ENCODE data around the gene TMEM184C. TPM values are rescaled to one million over a fixed set of nuclear protein-coding genes. Genes with fewer than 3 reads are reported as not detected.

TMEM184C gene
- polyA plus RNA-seq (ENCODE audit: insufficient read depth in 1 of 5, insufficient read length in 5 of 5, low replicate concordance in 1 of 5), result 10 to 100 TPM; 28.5 to 46.4 (median 40.2) TPM
- long read RNA-seq, donor 1, full-length matches to known transcripts, result 12 of 47 reads
- long read RNA-seq, donor 1, partial matches to known transcripts, result 35 of 47 reads
- long read RNA-seq, donor 1, other reads (novel, unspliced or antisense), result 0 of 47 reads
- long read RNA-seq, donor 2, full-length matches to known transcripts, result 5 of 31 reads
- long read RNA-seq, donor 2, partial matches to known transcripts, result 26 of 31 reads
- long read RNA-seq, donor 2, other reads (novel, unspliced or antisense), result 0 of 31 reads
- long read RNA-seq, donor 3, full-length matches to known transcripts, result 8 of 56 reads
- long read RNA-seq, donor 3, partial matches to known transcripts, result 48 of 56 reads
- long read RNA-seq, donor 3, other reads (novel, unspliced or antisense), result 0 of 56 reads
- long read RNA-seq, donor 4, full-length matches to known transcripts, result 2 of 2 reads
- long read RNA-seq, donor 4, partial matches to known transcripts, result 0 of 2 reads
- long read RNA-seq, donor 4, other reads (novel, unspliced or antisense), result 0 of 2 reads
- long read RNA-seq, donor 5, full-length matches to known transcripts, result 10 of 10 reads
- long read RNA-seq, donor 5, partial matches to known transcripts, result 0 of 10 reads
- long read RNA-seq, donor 5, other reads (novel, unspliced or antisense), result 0 of 10 reads
- long read RNA-seq, donor 6, full-length matches to known transcripts, result 16 of 57 reads
- long read RNA-seq, donor 6, partial matches to known transcripts, result 33 of 57 reads
- long read RNA-seq, donor 6, other reads (novel, unspliced or antisense), result 8 of 57 reads
- long read RNA-seq, donor 7, full-length matches to known transcripts, result 9 of 9 reads
- long read RNA-seq, donor 7, partial matches to known transcripts, result 0 of 9 reads
- long read RNA-seq, donor 7, other reads (novel, unspliced or antisense), result 0 of 9 reads
- long read RNA-seq, donor 8, full-length matches to known transcripts, result 3 of 12 reads
- long read RNA-seq, donor 8, partial matches to known transcripts, result 9 of 12 reads
- long read RNA-seq, donor 8, other reads (novel, unspliced or antisense), result 0 of 12 reads

GRCh38 chr4:147617173-147617840 is at the start of gene TMEM184C:
TMEM184C (plus strand) TSS chr4:147617397; CDS start chr4:147617957, 560 bp downstream.
- DNase-seq, result peak; percentile 89 to 91

DNA sequence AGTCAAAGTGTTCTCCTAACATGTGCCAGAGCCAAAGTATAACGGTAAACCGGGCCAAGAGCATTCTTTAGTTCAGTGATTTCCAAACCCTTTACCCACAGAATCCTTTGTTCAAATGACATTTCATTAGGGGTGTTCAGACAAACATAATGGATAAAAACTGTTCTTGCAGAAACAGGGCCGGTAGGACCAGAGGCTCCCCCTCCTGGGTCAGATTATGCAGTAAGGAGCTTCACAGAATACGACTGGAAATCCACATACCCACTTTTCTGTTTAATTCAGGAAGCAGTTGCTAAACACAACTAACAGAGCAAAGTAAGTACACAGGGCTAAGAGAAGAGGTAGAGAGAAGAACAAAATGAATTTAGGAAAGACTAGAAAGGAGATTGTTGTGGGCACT is 46.6 kb upstream of the TMEM184C start:
- peak in 1 of 2 donors; percentile 22 for DNase-seq

GRCh38 chr4:147571036-147571770 is 46.0 kb upstream of the TMEM184C start:
- no peak for DNase-seq

- DNase-seq, result no peak
Measured at GRCh38 chr4:147576084-147576483, 41.1 kb upstream of the TMEM184C start.

- no peak for DNase-seq
Measured at GRCh38 chr4:147578051-147578476, 39.1 kb upstream of the TMEM184C start.

- no peak for DNase-seq
Measured at GRCh38 chr4:147578593-147578992, 38.6 kb upstream of the TMEM184C start.

DNA sequence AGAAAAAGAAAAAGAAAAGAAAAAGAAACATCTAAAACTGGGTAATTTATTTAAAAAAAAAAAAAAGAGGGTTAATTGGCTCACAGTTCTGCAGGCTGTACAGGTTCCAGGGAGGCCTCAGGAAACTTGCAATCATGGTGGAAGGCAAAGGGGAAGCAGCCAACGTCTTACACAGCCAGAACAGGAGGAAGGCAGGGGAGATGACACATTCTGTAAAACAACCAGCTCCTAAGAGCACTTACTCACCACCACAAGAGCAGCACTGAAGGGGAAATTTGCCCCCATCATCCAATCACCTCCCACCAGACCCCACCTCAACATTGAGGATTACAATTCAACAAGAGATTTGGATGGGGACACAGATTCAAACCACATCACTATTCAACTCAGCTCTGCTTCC is 36.8 kb upstream of the TMEM184C start:
- DNase-seq, result no peak

- DNase-seq, result no peak
Measured at GRCh38 chr4:147581606-147582350, 35.4 kb upstream of the TMEM184C start.

DNA sequence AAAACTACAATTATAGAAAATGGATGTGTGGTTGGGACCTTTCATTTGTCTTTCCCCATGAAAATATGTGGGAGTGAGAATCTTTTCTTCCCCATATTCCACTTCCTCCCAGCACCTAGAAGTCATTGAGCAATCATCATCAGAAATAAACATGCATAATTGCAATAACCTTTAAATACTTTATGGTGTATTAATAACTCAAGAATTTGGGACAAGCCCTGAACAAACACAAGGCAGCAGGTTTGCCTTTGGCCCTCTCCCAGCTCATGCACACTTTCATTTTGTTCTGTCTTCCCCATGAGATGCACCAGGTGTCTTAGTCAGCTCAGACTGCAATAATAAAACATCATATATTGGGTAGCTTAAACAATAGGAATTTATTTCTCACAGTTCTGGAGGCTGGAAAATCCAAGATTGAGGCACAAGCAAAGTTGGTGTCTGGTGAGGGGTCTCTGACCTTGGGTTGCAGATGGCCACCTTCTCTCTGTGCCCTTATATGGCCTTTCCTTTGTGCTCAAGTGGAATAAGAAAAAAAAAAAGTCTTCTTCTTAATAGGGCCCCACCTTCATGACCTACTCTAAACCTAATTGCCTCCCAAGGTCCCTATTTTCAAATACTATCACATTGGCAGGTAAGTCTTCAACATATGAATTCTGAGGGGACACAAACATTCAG is 34.7 kb upstream of the TMEM184C start:
- DNase-seq, result no peak

- no peak for DNase-seq
Measured at GRCh38 chr4:147583876-147584275, 33.3 kb upstream of the TMEM184C start.

GRCh38 chr4:147586032-147586431 is 31.2 kb upstream of the TMEM184C start:
- no peak for DNase-seq

- DNase-seq, result no peak
Measured at GRCh38 chr4:147586637-147587036, 30.6 kb upstream of the TMEM184C start.

GRCh38 chr4:147587041-147587440 is 30.2 kb upstream of the TMEM184C start:
- no peak for DNase-seq

DNA sequence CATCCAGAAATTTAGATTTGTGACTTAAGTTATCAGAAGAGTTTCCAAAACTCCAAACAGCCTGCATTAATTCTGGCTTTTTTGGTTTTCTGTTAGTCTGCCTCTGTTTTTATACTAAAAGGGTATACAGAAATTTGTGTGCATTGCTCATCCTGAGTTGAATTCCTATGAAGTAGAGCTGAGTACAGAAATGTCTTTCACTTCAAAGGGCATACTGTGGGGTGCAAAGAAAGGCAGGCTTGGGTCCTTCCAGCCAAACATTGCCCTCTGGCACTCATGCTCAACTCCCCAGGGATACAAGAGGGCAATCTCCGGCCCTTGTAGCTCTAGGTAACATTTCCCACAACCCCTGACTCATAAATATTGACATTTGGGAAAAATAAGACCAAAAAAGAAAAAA is 27.6 kb upstream of the TMEM184C start:
- no peak for DNase-seq

GRCh38 chr4:147590249-147590920 is 26.8 kb upstream of the TMEM184C start:
- DNase-seq, result peak; percentile 63 to 74

DNA sequence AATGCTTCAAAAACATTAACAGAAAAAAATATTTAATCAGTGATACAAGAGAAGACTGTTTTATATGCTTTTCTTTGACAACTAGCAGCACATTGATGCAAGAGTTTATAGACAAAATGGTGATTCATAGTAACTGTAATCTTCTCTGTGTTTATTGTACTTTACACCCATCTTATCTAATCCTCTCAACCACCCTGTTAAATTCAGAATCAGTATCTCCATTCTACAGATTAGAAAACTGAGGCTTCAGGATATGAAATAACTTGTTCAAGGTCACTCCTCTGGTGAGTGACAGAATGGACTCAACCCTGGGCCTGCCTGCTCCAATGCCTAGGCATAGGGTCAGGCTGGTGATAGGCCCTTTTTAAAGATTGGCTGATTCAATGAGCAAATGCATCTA is 26.1 kb upstream of the TMEM184C start:
- no peak for DNase-seq

GRCh38 chr4:147594107-147594506 is 23.1 kb upstream of the TMEM184C start:
- DNase-seq, result no peak

DNA sequence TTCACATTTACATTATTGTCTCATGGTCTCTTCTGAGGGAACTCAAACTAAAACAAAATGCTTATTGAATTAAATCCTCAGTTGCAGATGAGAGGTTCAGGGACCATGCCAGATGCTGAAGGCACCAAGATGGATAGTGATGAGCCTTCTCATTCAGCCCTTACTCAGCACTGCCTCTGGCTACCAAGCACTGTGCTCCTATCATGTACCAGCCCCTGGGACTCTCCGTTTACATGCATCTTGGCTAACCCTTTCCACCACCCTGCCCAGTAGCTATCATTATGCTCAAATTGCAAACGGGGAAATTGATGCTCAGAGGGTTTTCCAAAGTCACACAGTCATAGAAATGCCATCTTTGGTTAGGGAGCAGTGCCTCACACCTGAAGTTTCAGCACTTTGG is 22.6 kb upstream of the TMEM184C start:
- no peak for DNase-seq

- no peak for DNase-seq
Measured at GRCh38 chr4:147596377-147596776, 20.8 kb upstream of the TMEM184C start.
